ENCODE measurements around the gene PRPSAP2. TPM values are rescaled to one million over a fixed set of nuclear protein-coding genes. Genes with fewer than 3 reads are reported as not detected.

Gene PRPSAP2
- total and polyA plus RNA-seq, 2 donors (not counting 1 experiment from before 2014, with no cell fraction given): 27.1 to 58.8 TPM

GRCh38 chr17:18933102-18934058 lies 75.4 kb downstream of the PRPSAP2 start:
- TF ChIP-seq EZH2 (IDR thresholded peaks at IDR 0.05; ENCODE audit: borderline replicate concordance, insufficient read depth, low read depth, low read length, poor library complexity, severe bottlenecking) (no peak), CTCF (IDR thresholded peaks at IDR 0.05) (no peak)
- no peaks in the 10 kb centered on the region for H3K9me3 Mint-ChIP-seq (ENCODE audit: insufficient read depth)
- H3K4me2 ChIP-seq (replicated peaks; ENCODE audit: low read depth, low read length, poor library complexity, severe bottlenecking): peak overlapping the region; percentile 14
- ChIA-PET CTCF (interaction anchor here (1.2 kb wide), 1 partner anchor 27 kb away, joined by 5 read pairs; no protein-coding TSS in a partner anchor), POLR2A (no interaction called here)
- H3K79me2 ChIP-seq (ENCODE audit: control insufficient read depth, insufficient read depth, low read length): no peaks in the 10 kb centered on the region
- H3K9me3 ChIP-seq (ENCODE audit: control extremely low read depth in 1 of 3, control insufficient read depth in 2 of 3, insufficient read depth in 1 of 3, low read length in 2 of 3): no peaks in the 10 kb centered on the region
- H3K4me3 ChIP-seq (ENCODE audit: control extremely low read depth in 1 of 5, extremely low read depth in 1 of 5, insufficient read depth in 1 of 5, low read depth in 2 of 5, low read length in 4 of 5): no peak overlapping the region
- H3K27me3 ChIP-seq (replicated peaks in 1 of 4; ENCODE audit: control extremely low read depth in 1 of 4, control insufficient read depth in 3 of 4, insufficient read depth in 4 of 4, low read length in 3 of 4): peaks cover 0 to 3% (median 0%) of the 10 kb centered on the region in 4 experiments
- peaks cover 0 to 23% of the 10 kb centered on the region in 2 experiments for H3K36me3 ChIP-seq (replicated peaks in 1 of 2; ENCODE audit: control extremely low read depth in 1 of 2, control insufficient read depth in 1 of 2, extremely low read depth in 1 of 2, insufficient read depth in 2 of 2, low read length in 1 of 2)
- intact Hi-C loops (cut with micrococcal nuclease): no loop called here
- no peaks in the 10 kb centered on the region for H4K20me1 ChIP-seq (ENCODE audit: control insufficient read depth, insufficient read depth, low read length, poor library complexity, severe bottlenecking)
- no peak overlapping the region for H3K9ac ChIP-seq (ENCODE audit: low read length)
- H3K27ac ChIP-seq (ENCODE audit: low read length in 2 of 2): no peak overlapping the region
- peaks cover 7 to 11% of the 10 kb centered on the region in 2 donors for H3K4me1 ChIP-seq (ENCODE audit: control insufficient read depth in 2 of 2, insufficient read depth in 2 of 2, low read length in 2 of 2)
- peaks cover 16% of the 10 kb centered on the region for H3K4me1 Mint-ChIP-seq
- DNase-seq (peak; percentile 65), ATAC-seq (ENCODE audit: low read depth) (peak; percentile 63)
- H3K27me3 Mint-ChIP-seq: peaks cover 8% of the 10 kb centered on the region
- H3K4me3 Mint-ChIP-seq: no peak overlapping the region
- WGBS (ENCODE audit: insufficient coverage): 46% methylated on average over 7 of the region's 14 CpGs
- no peak overlapping the region for H2AFZ ChIP-seq (ENCODE audit: insufficient read depth, low read depth, low read length, poor library complexity, severe bottlenecking)
- H3K27ac Mint-ChIP-seq: no peak overlapping the region

Data from B cell (primary cell).